HepG2 (cell line): ENCODE measurements around the gene OR10H1. TPM values are rescaled to one million over a fixed set of nuclear protein-coding genes. Genes with fewer than 3 reads are reported as not detected.
A peak's percentile ranks its signal among the peaks of the same experiment; 100 is the strongest.

Experiments
- ATF6 ChIP-seq: sonication (generic); formaldehyde crosslinking; conservative IDR thresholded peaks from 2 replicates; pipeline ENCODE4 v1.4.0; 2020; ENCODE audit warnings: missing genetic modification reagents
- BRF2 ChIP-seq: sonication (generic); formaldehyde crosslinking; IDR thresholded peaks from 2 replicates; pipeline ENCODE4 v1.8.1; 2022; ENCODE audit warnings: mild to moderate bottlenecking, missing genetic modification reagents
- ELF3 ChIP-seq: IDR thresholded peaks from 2 replicates; pipeline ENCODE4 v1.6.1; 2016; ENCODE audit warnings: missing genetic modification reagents, missing compliant biosample characterization
- ETV5 ChIP-seq: IDR thresholded peaks from 2 replicates; pipeline ENCODE4 v1.6.1; 2018; ENCODE audit warnings: missing biosample characterization, missing genetic modification reagents, inconsistent platforms, borderline replicate concordance
- GZF1 ChIP-seq: sonication (generic); formaldehyde crosslinking; IDR thresholded peaks from 2 replicates; pipeline ENCODE4 v1.5.1; 2020; ENCODE audit warnings: mild to moderate bottlenecking, missing genetic modification reagents
- HNF4A ChIP-seq: sonication (generic); formaldehyde crosslinking; IDR thresholded peaks from 2 replicates; pipeline ENCODE4 v1.4.0; 2020; ENCODE audit warnings: missing genetic modification reagents
- ISX ChIP-seq: sonication (generic); formaldehyde crosslinking; conservative IDR thresholded peaks from 2 replicates; pipeline ENCODE4 v1.5.0; 2020; ENCODE audit warnings: missing genetic modification reagents
- KLF12 ChIP-seq: sonication (generic); formaldehyde crosslinking; IDR thresholded peaks from 2 replicates; pipeline ENCODE4 v1.4.0; 2020; ENCODE audit warnings: missing genetic modification reagents, borderline replicate concordance
- MAFF ChIP-seq: IDR thresholded peaks from 2 replicates; pipeline ENCODE4 v1.6.1; 2011; ENCODE audit warnings: low read depth, low read length, improper control_type of control experiment
- NCOA1 ChIP-seq: sonication (generic); formaldehyde crosslinking; IDR thresholded peaks from 2 replicates; pipeline ENCODE4 v1.9.0; 2021; ENCODE audit warnings: missing genetic modification reagents
- NKX3-1 ChIP-seq: sonication (generic); formaldehyde crosslinking; IDR thresholded peaks from 2 replicates; pipeline ENCODE4 v1.5.0; 2020; ENCODE audit warnings: missing genetic modification reagents
- PRPF4 ChIP-seq: fragments of 200-400 bp; formaldehyde crosslinking; IDR thresholded peaks from 2 replicates; pipeline ENCODE4 v1.6.1; 2016; ENCODE audit warnings: low read length, low read depth; ENCODE audit not compliant: poor library complexity, severe bottlenecking
- SALL1 ChIP-seq: sonication (generic); formaldehyde crosslinking; IDR thresholded peaks from 2 replicates; pipeline ENCODE4 v1.8.0; 2022; ENCODE audit warnings: mild to moderate bottlenecking, missing genetic modification reagents
- SPEN ChIP-seq: sonication (generic); formaldehyde crosslinking; IDR thresholded peaks from 2 replicates; pipeline ENCODE4 v1.5.1; 2020; ENCODE audit warnings: low read depth, mild to moderate bottlenecking, missing genetic modification reagents
- TFE3 ChIP-seq: IDR thresholded peaks from 2 replicates; pipeline ENCODE4 v1.6.1; 2016
- ZMYM2 ChIP-seq: sonication (generic); formaldehyde crosslinking; IDR thresholded peaks from 2 replicates; pipeline ENCODE4 v1.8.0; 2022; ENCODE audit warnings: mild to moderate bottlenecking, missing genetic modification reagents
- ZNF513 ChIP-seq: sonication (generic); formaldehyde crosslinking; conservative IDR thresholded peaks from 2 replicates; pipeline ENCODE4 v1.5.0; 2020; ENCODE audit warnings: missing genetic modification reagents
- ZNF616 ChIP-seq: sonication (generic); formaldehyde crosslinking; IDR thresholded peaks from 2 replicates; pipeline ENCODE4 v1.5.0; 2020; ENCODE audit warnings: low read depth, mild to moderate bottlenecking, missing genetic modification reagents
- ZNF709 ChIP-seq: sonication (generic); formaldehyde crosslinking; IDR thresholded peaks from 2 replicates; pipeline ENCODE4 v1.5.0; 2020; ENCODE audit warnings: mild to moderate bottlenecking, missing genetic modification reagents
- polyA plus RNA-seq, 8 experiments: library from polyadenylated mRNA; depleted of rRNA in 3 of 8; stranded (reverse) in 7 of 8; unstranded in 1 of 8; fragments of >200 nt; fragmentation: Illumina TruSeq in 4 of 8; extraction: Trizol in 4 of 8; gene quantifications; 2 replicates each; pipeline versions ENCODE4 v1.2.1 to v1.2.3, GENCODE V29; 2011 to 2016; ENCODE audit warnings: low read depth in 4 of 8, missing spikeins in 1 of 8, mixed read lengths in 1 of 8; ENCODE audit not compliant: insufficient read depth in 1 of 8
- total RNA-seq, 5 experiments: library from RNA; depleted of rRNA; stranded (reverse); fragments of >200 nt; fragmentation: Illumina TruSeq; extraction: Trizol; gene quantifications; 2 replicates each; pipeline ENCODE4 v1.2.3, GENCODE V29; 2016; ENCODE audit warnings: low read depth in 1 of 5

Gene OR10H1
- total and polyA plus RNA-seq, 2 of the 13 experiments (the other 11 are each of a cell fraction or from before 2014, with no cell fraction given), result not detected

GRCh38 chr19:15836330-15837220, 21.1 kb upstream of the OR10H1 start (continued):
- no peak for TF ChIP-seq KLF12 (CRISPR knock-in tag)
- peak; percentile 88; the same call in 1 of the 2 replicates for TF ChIP-seq GZF1 (CRISPR knock-in tag)
- peak; percentile 79 for TF ChIP-seq ETV5 (CRISPR knock-in tag)
- TF ChIP-seq BRF2 (CRISPR knock-in tag), result 0 out of 2 replicates have a peak, but pooled peaks have one; percentile 26
- 0 out of 2 replicates have a peak, but pooled peaks have one; percentile 3 for TF ChIP-seq NKX3-1 (CRISPR knock-in tag)
- 0 out of 2 replicates have a peak, but pooled peaks have one; percentile 34 for TF ChIP-seq TFE3 (CRISPR knock-in tag)
- TF ChIP-seq ZNF513 (CRISPR knock-in tag), result no peak
- peak; percentile 56 for TF ChIP-seq SALL1
- 0 out of 2 replicates have a peak, but pooled peaks have one; percentile 4 for TF ChIP-seq HNF4A
- TF ChIP-seq NCOA1, result no peak
- TF ChIP-seq ZMYM2, result no peak
- no peak for TF ChIP-seq ATF6 (CRISPR knock-in tag)
- TF ChIP-seq SPEN (CRISPR knock-in tag), result peak; percentile 55
- peak; percentile 63; the same call in 1 of the 2 replicates for TF ChIP-seq MAFF
- peak; percentile 46; the same call in 1 of the 2 replicates for TF ChIP-seq ELF3 (CRISPR knock-in tag)
- TF ChIP-seq ZNF709, result peak; percentile 74; the same call in 1 of the 2 replicates
- peak; percentile 27 for TF ChIP-seq PRPF4
- TF ChIP-seq ISX (CRISPR knock-in tag), result no peak
- TF ChIP-seq ZNF616 (CRISPR knock-in tag), result 0 out of 2 replicates have a peak, but pooled peaks have one; percentile 51
